Measurements from ENCODE around the gene ST6GALNAC3.

DNA sequence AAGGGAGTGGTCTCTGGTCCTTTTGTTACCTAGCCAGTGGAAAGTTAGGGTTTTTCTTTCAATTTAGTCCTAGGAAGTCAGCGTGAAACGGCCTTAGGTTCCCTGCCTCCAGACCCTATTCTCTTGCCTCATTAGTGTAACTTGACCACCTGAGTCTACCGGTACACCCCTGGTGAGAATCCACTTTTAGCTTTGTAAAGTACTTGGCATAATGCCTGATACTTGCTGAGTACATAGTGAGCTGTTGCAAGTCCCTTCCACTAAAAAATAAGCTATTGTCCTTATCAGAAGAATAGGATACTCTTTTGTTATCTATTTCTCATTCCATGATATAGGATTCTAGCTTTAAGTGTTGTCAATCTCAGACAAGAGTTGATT lies 228.8 kb downstream of the ST6GALNAC3 start:
- TF ChIP-seq, protein P1, sequence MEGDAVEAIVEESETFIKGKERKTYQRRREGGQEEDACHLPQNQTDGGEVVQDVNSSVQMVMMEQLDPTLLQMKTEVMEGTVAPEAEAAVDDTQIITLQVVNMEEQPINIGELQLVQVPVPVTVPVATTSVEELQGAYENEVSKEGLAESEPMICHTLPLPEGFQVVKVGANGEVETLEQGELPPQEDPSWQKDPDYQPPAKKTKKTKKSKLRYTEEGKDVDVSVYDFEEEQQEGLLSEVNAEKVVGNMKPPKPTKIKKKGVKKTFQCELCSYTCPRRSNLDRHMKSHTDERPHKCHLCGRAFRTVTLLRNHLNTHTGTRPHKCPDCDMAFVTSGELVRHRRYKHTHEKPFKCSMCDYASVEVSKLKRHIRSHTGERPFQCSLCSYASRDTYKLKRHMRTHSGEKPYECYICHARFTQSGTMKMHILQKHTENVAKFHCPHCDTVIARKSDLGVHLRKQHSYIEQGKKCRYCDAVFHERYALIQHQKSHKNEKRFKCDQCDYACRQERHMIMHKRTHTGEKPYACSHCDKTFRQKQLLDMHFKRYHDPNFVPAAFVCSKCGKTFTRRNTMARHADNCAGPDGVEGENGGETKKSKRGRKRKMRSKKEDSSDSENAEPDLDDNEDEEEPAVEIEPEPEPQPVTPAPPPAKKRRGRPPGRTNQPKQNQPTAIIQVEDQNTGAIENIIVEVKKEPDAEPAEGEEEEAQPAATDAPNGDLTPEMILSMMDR (IDR thresholded peaks at IDR 0.05): no peak
- TF ChIP-seq POLR2A (IDR thresholded peaks at IDR 0.05): no peak
